Mesenchymal stem cell (in vitro differentiated cells and primary cell): ENCODE data around the gene CD68. TPM values are rescaled to one million over a fixed set of nuclear protein-coding genes. Genes with fewer than 3 reads are reported as not detected.

Experiments used
- DNase-seq: peaks from one replicate; pipeline ENCODE4 v3.0.0-alpha.2; 2013
- H2AFZ ChIP-seq: one replicate; pipeline ENCODE4 v1.6.1; 2013; ENCODE audit warnings: low read depth, mild to moderate bottlenecking, control low read depth, inconsistent platforms, low read length, moderate library complexity
- H2AK5ac ChIP-seq: 2 replicates; pipeline ENCODE4 v1.6.1; 2013; ENCODE audit warnings: low read length, moderate library complexity, mild to moderate bottlenecking, inconsistent platforms; ENCODE audit not compliant: severe bottlenecking
- H2BK120ac ChIP-seq: one replicate; pipeline ENCODE4 v1.6.1; 2013; ENCODE audit warnings: low read depth, mild to moderate bottlenecking, inconsistent platforms, low read length, moderate library complexity
- H2BK12ac ChIP-seq, 2 experiments: one replicate each; pipeline ENCODE4 v1.6.1; 2013; ENCODE audit warnings: inconsistent platforms in 2 of 2, low read length in 2 of 2, mild to moderate bottlenecking in 2 of 2, moderate library complexity in 2 of 2, control low read depth in 1 of 2
- H2BK15ac ChIP-seq: one replicate; pipeline ENCODE4 v1.6.1; 2013; ENCODE audit warnings: mild to moderate bottlenecking, low read depth, inconsistent platforms; ENCODE audit not compliant: poor library complexity, severe bottlenecking
- H2BK5ac ChIP-seq: 2 replicates; pipeline ENCODE4 v1.6.1; 2013; ENCODE audit warnings: low read depth, mild to moderate bottlenecking, low read length, control low read depth, inconsistent platforms; ENCODE audit not compliant: poor library complexity, severe bottlenecking
- H3K14ac ChIP-seq, 2 experiments: one replicate each; pipeline ENCODE4 v1.6.1; 2013; ENCODE audit warnings: inconsistent platforms in 2 of 2, low read length in 2 of 2, control low read depth in 1 of 2, mild to moderate bottlenecking in 1 of 2, moderate library complexity in 1 of 2
- H3K18ac ChIP-seq, 2 experiments: one replicate each; pipeline ENCODE4 v1.6.1; 2013; ENCODE audit warnings: inconsistent platforms in 2 of 2, low read length in 2 of 2, control low read depth in 1 of 2, low read depth in 1 of 2, mild to moderate bottlenecking in 1 of 2
- H3K23ac ChIP-seq, 2 experiments: one replicate each; pipeline ENCODE4 v1.6.1; 2013; ENCODE audit warnings: inconsistent platforms in 2 of 2, low read length in 2 of 2, mild to moderate bottlenecking in 2 of 2, moderate library complexity in 2 of 2, control low read depth in 1 of 2
- H3K27ac ChIP-seq: 2 replicates; pipeline ENCODE4 v1.5.1; 2013; ENCODE audit warnings: mild to moderate bottlenecking, moderate library complexity, low read length, control low read depth, inconsistent platforms; ENCODE audit not compliant: poor library complexity, severe bottlenecking
- H3K27me3 ChIP-seq, 2 experiments: 2 replicates each; pipeline versions ENCODE4 v1.6.1 to v1.7.0; 2013; ENCODE audit warnings: low read length in 2 of 2, mild to moderate bottlenecking in 2 of 2, moderate library complexity in 2 of 2, control low read depth in 1 of 2, inconsistent platforms in 1 of 2; ENCODE audit not compliant: control insufficient read depth in 1 of 2, insufficient read depth in 1 of 2
- H3K36me3 ChIP-seq, 2 experiments: 2 replicates each; pipeline versions ENCODE4 v1.6.1 to v1.7.0; 2013; ENCODE audit warnings: low read length in 2 of 2, control low read depth in 1 of 2, inconsistent platforms in 1 of 2, low read depth in 1 of 2, mild to moderate bottlenecking in 1 of 2; ENCODE audit not compliant: insufficient read depth in 2 of 2, control insufficient read depth in 1 of 2
- H3K4ac ChIP-seq, 2 experiments: one replicate each; pipeline ENCODE4 v1.6.1; 2013; ENCODE audit warnings: inconsistent platforms in 2 of 2, low read length in 2 of 2, mild to moderate bottlenecking in 2 of 2, moderate library complexity in 2 of 2, control low read depth in 1 of 2, low read depth in 1 of 2
- H3K4me1 ChIP-seq: 2 replicates; pipeline ENCODE4 v1.6.1; 2013; ENCODE audit warnings: low read depth, low read length, control low read depth; ENCODE audit not compliant: control insufficient read depth, insufficient read depth
- H3K4me2 ChIP-seq: 2 replicates; pipeline ENCODE4 v1.6.1; 2013; ENCODE audit warnings: low read length, mild to moderate bottlenecking, inconsistent platforms; ENCODE audit not compliant: poor library complexity, severe bottlenecking
- H3K4me3 ChIP-seq, 2 experiments: 2 replicates each; pipeline versions ENCODE4 v1.5.1 to v1.7.0; 2013; ENCODE audit warnings: low read length in 2 of 2, mild to moderate bottlenecking in 2 of 2, control low read depth in 1 of 2, low read depth in 1 of 2; ENCODE audit not compliant: insufficient read depth in 1 of 2
- H3K79me1 ChIP-seq: replicated peaks from 2 replicates; pipeline ENCODE4 v1.6.1; 2013; ENCODE audit warnings: mild to moderate bottlenecking, control low read depth, low read length, inconsistent platforms; ENCODE audit not compliant: poor library complexity, severe bottlenecking
- H3K9ac ChIP-seq: 2 replicates; pipeline ENCODE4 v1.7.0; 2013; ENCODE audit warnings: mild to moderate bottlenecking, low read length, moderate library complexity
- H3K9me3 ChIP-seq: 2 replicates; pipeline ENCODE4 v1.7.0; 2013; ENCODE audit warnings: mild to moderate bottlenecking, low read length; ENCODE audit not compliant: control insufficient read depth
- H4K8ac ChIP-seq: one replicate; pipeline ENCODE4 v1.6.1; 2013; ENCODE audit warnings: inconsistent platforms, mild to moderate bottlenecking, low read length, moderate library complexity
- H4K91ac ChIP-seq: one replicate; pipeline ENCODE4 v1.6.1; 2013; ENCODE audit warnings: mild to moderate bottlenecking, low read length, inconsistent platforms
- WGBS: methylation state at CpG from one replicate; pipeline ENCODE4 v1.1.7; 2013; ENCODE audit warnings: mixed read lengths; 5-methylcytosine and 5-hydroxymethylcytosine counted together
- polyA plus RNA-seq, 2 experiments: library from polyadenylated mRNA; stranded (reverse); fragments of 200-250 nt; gene quantifications; one replicate each; pipeline ENCODE4 v1.2.3, GENCODE V29; 2013

Gene CD68
- 30.9 TPM for polyA plus RNA-seq (2013, experiment 1 of 2)
- 30.8 TPM for polyA plus RNA-seq (2013, experiment 2 of 2)

DNA sequence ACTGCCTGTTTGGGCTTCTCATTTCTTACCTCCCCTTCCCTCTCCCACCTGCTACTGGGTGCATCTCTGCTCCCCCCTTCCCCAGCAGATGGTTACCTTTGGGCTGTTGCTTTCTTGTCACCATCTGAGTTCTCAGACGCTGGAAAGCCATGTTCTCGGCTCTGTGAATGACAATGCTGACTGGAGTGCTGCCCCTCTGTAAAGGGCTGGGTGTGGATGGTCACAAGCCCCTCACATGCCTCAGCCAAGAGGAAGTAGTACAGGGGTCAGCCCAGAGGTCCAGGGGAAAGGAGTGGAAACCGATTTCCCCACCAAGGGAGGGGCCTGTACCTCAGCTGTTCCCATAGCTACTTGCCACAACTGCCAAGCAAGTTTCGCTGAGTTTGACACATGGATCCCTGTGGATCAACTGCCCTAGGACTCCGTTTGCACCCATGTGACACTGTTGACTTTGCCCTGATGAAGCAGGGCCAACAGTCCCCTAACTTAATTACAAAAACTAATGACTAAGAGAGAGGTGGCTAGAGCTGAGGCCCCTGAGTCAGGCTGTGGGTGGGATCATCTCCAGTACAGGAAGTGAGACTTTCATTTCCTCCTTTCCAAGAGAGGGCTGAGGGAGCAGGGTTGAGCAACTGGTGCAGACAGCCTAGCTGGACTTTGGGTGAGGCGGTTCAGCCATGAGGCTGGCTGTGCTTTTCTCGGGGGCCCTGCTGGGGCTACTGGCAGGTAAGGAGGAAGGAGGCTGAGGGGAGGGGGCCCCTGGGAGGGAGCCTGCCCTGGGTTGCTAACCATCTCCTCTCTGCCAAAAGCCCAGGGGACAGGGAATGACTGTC is at the start of gene CD68:
TSS of gene CD68 (plus strand) at position 638 of the 833 bp plus-strand sequence. CDS start at position 678, 40 bp downstream.
- Histone ChIP-seq H3K79me1 (peaks cover 10% of the 10 kb centered on the region), H3K18ac (peak within 1 kb of the TSS; percentile 23 to 62), H2AFZ (no peak within 1 kb of the TSS), H2BK15ac (peak within 1 kb of the TSS; percentile 87), H2BK5ac (no peak within 1 kb of the TSS), H3K4me2 (no peak within 1 kb of the TSS), H3K27ac (peak within 1 kb of the TSS; percentile 59), H4K91ac (peak within 1 kb of the TSS; percentile 92), H3K9me3 (no peaks in the 10 kb centered on the region), H3K4me1 (peaks cover 34% of the 10 kb centered on the region), H4K8ac (peak within 1 kb of the TSS; percentile 88), H3K23ac (no peak within 1 kb of the TSS), H2BK12ac (peak within 1 kb of the TSS; percentile 19 to 82), H3K4me3 (peak within 1 kb of the TSS in 1 of 2 experiments; percentile 80), H3K27me3 (no peaks in the 10 kb centered on the region), H2AK5ac (no peak within 1 kb of the TSS), H3K14ac (peak within 1 kb of the TSS in 1 of 2 experiments; percentile 84), H2BK120ac (peak within 1 kb of the TSS; percentile 55), H3K9ac (peak within 1 kb of the TSS; percentile 89), H3K4ac (peak within 1 kb of the TSS; percentile 6 to 79), H3K36me3 (peaks cover 57 to 80% of the 10 kb centered on the region in 2 experiments)
- 28% methylated on average over 5 of the region's 7 CpGs for WGBS
- peak; percentile 98 for DNase-seq

DNA sequence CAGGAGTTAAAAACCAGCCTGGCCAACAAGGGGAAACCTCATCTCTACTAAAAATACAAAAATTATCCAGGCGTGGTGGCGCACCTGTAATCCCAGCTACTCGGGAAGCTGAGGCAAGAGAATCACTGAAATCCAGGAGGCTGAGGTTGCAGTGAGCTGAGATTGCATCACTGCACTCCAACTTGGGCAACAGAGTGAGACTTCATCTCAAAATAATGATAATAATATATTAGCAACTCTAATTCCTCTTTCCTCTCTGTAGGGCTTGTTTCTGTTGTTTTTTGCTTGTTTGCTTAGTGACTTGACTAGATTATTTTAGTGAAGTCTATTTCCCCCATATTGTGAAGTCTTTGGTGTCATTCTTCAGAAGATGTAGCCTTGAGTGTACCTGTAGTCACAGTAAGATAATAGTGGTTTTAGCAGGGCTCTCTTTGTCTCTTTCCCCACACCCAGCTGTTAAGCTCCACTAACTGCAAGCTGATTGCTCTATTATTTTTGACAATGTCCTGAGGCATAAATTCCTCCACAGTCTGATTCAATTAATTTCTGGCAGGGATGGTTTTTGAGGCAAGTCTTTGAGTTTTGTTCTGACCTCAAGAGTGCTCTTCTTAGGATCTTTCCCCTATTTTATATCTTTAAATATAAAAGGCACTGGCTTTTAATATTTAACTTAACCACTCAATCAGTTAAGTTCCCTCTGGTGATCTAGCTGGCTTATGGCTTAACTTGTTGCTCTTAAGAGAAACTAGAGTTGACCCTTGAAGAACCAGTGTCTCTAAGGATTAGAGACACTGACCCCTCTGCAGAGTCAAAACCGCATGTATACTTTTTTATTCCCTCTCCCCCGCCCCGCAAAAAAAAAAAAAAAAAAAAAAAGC is 49.2 kb upstream of the CD68 start:
- no peak overlapping the region for H2AFZ ChIP-seq
- H3K4ac ChIP-seq, result no peak overlapping the region
- H3K27ac ChIP-seq, result no peak overlapping the region
- H3K14ac ChIP-seq, result no peak overlapping the region
- no peak overlapping the region for H3K4me3 ChIP-seq
- DNase-seq, result no peak
- H3K18ac ChIP-seq, result no peak overlapping the region
- H2BK120ac ChIP-seq, result no peak overlapping the region
- no peaks in the 10 kb centered on the region for H3K4me1 ChIP-seq
- peaks cover 30% of the 10 kb centered on the region for H3K9me3 ChIP-seq
- H2AK5ac ChIP-seq, result no peak overlapping the region
- H4K91ac ChIP-seq, result no peak overlapping the region
- WGBS, result 89% methylated on average over 4 of the region's 6 CpGs
- no peaks in the 10 kb centered on the region for H3K36me3 ChIP-seq
- H2BK12ac ChIP-seq, result no peak overlapping the region
- H2BK15ac ChIP-seq, result no peak overlapping the region
- H4K8ac ChIP-seq, result no peak overlapping the region
- no peaks in the 10 kb centered on the region for H3K27me3 ChIP-seq
- no peak overlapping the region for H3K23ac ChIP-seq
- H3K9ac ChIP-seq, result no peak overlapping the region
- H2BK5ac ChIP-seq, result no peak overlapping the region
- H3K4me2 ChIP-seq, result no peak overlapping the region
- H3K79me1 ChIP-seq, result no peaks in the 10 kb centered on the region

- DNase-seq, result no peak
- Histone ChIP-seq H3K4ac (no peak overlapping the region), H3K79me1 (no peaks in the 10 kb centered on the region), H3K27ac (no peak overlapping the region), H2BK15ac (no peak overlapping the region), H3K9ac (no peak overlapping the region), H2BK120ac (no peak overlapping the region), H3K14ac (no peak overlapping the region), H2BK12ac (no peak overlapping the region), H2AK5ac (no peak overlapping the region), H3K4me1 (peaks cover 3% of the 10 kb centered on the region), H3K36me3 (no peaks in the 10 kb centered on the region), H3K23ac (no peak overlapping the region), H3K4me2 (no peak overlapping the region), H2AFZ (no peak overlapping the region), H4K91ac (no peak overlapping the region), H3K27me3 (peaks cover 6 to 7% of the 10 kb centered on the region in 2 experiments), H3K18ac (no peak overlapping the region), H4K8ac (no peak overlapping the region), H3K9me3 (peaks cover 16% of the 10 kb centered on the region), H3K4me3 (no peak overlapping the region), H2BK5ac (no peak overlapping the region)
- 100% methylated on average over 2 of the region's 3 CpGs for WGBS
Measured at GRCh38 chr17:7538050-7538449, 41.4 kb upstream of the CD68 start.
